KMS-11 (cell line): ENCODE measurements around the gene RASA4.
A peak's percentile ranks its signal among the peaks of the same experiment; 100 is the strongest.
"Not testable (repeated sequence)": the region's sequence is repeated elsewhere in the genome, so short reads cannot be mapped to it uniquely, and the experiment has no call there.

Source experiments
- H2AFZ ChIP-seq: fragments of 200-600 bp; sonication (generic); 2 replicates; pipeline ENCODE4 v1.6.1; 2016; ENCODE audit warnings: antibody characterized with exemption, mixed run types, low read depth
- H3K27ac ChIP-seq: fragments of 200-600 bp; sonication (generic); 2 replicates; pipeline ENCODE4 v1.6.1; 2016; ENCODE audit warnings: mild to moderate bottlenecking, mixed run types
- H3K27me3 ChIP-seq: fragments of 200-600 bp; sonication (generic); 2 replicates; pipeline ENCODE4 v1.6.1; 2017; ENCODE audit warnings: mild to moderate bottlenecking, low read depth, mixed run types, moderate library complexity; ENCODE audit not compliant: insufficient read depth
- H3K36me3 ChIP-seq: fragments of 200-600 bp; sonication (generic); 2 replicates; pipeline ENCODE4 v1.6.1; 2017; ENCODE audit warnings: mild to moderate bottlenecking, mixed run types; ENCODE audit not compliant: insufficient read depth
- H3K4me1 ChIP-seq: fragments of 200-600 bp; sonication (generic); 2 replicates; pipeline ENCODE4 v1.6.1; 2016; ENCODE audit warnings: mild to moderate bottlenecking, low read depth, mixed run types; ENCODE audit not compliant: poor library complexity, severe bottlenecking
- H3K4me2 ChIP-seq: fragments of 200-600 bp; sonication (generic); 2 replicates; pipeline ENCODE4 v1.7.0; 2016; ENCODE audit warnings: mild to moderate bottlenecking, mixed run types
- H3K4me3 ChIP-seq: fragments of 200-600 bp; sonication (generic); IDR thresholded peaks from 2 replicates; pipeline ENCODE4 v1.6.1; 2017; ENCODE audit warnings: low read depth, low read length, mixed read lengths; ENCODE audit not compliant: insufficient read depth
- H3K79me2 ChIP-seq: fragments of 200-600 bp; sonication (generic); 2 replicates; pipeline ENCODE4 v1.6.1; 2016; ENCODE audit warnings: low read depth, mixed run types; ENCODE audit not compliant: insufficient read depth
- H3K9ac ChIP-seq: fragments of 200-600 bp; sonication (generic); 2 replicates; pipeline ENCODE4 v1.6.1; 2016; ENCODE audit warnings: mild to moderate bottlenecking, mixed run types
- H4K20me1 ChIP-seq: fragments of 200-600 bp; sonication (generic); 2 replicates; pipeline ENCODE4 v1.6.1; 2016; ENCODE audit warnings: mild to moderate bottlenecking, mixed run types; ENCODE audit not compliant: insufficient read depth
- TF ChIP-seq, protein P1 (sequence below): fragments of 200-600 bp; sonication (generic); conservative IDR thresholded peaks from 2 replicates; pipeline ENCODE4 v1.6.1; 2017; ENCODE audit warnings: low read depth, mild to moderate bottlenecking, antibody characterized with exemption, low read length, moderate library complexity, mixed read lengths

Gene RASA4

DNA sequence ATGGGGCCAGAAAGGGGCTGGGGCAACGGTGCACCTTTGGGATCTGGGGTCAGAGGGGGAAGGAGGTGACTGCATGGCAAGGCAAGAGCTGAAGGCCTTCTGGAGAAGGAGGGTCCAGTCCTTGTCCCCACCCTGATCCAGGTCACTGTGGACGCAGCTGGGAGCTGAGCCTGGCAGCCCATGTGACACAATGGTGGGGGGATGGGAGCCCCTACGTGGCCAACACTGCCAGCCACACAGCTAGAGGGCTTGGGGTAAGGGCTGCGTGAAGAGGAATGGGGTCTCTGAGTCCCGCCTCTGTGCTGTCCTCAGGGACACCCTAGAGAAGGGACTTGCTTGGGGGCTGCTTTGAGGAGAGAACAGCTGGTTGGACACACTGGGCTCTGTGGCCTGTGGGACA lies 34.8 kb downstream of the RASA4 start:
- H3K4me1 ChIP-seq, H3K27me3 ChIP-seq, H3K9ac ChIP-seq, H3K4me2 ChIP-seq, H3K27ac ChIP-seq, H3K4me3 ChIP-seq, H4K20me1 ChIP-seq, H2AFZ ChIP-seq, H3K36me3 ChIP-seq, H3K79me2 ChIP-seq: not testable (repeated sequence)

DNA sequence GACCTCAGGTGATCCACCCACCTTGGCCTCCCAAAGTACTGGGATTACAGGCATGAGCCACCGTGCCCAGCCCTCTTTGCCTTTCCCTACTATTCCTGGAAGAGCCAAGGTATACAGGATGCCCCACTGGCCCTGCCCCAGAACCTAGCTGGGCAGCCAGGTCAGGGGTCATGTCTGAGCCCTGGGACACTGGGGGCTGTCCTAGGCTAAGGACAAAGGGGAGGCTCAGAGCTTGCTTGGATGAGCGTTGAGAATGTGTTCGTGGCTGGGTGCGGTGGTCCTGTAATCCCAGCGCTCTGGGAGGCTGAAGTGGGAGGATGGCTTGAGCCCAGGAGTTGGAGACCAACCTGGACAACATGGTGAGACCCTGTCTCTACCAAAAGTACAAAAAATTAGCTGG lies 38.1 kb downstream of the RASA4 start:
- H4K20me1 ChIP-seq, H3K4me1 ChIP-seq, H3K27ac ChIP-seq, H3K9ac ChIP-seq, H3K4me2 ChIP-seq, H3K36me3 ChIP-seq, H3K79me2 ChIP-seq, H3K27me3 ChIP-seq, H2AFZ ChIP-seq, H3K4me3 ChIP-seq: not testable (repeated sequence)

- not testable (repeated sequence) for H3K4me2 ChIP-seq, H3K4me1 ChIP-seq, H3K4me3 ChIP-seq, H3K79me2 ChIP-seq, H2AFZ ChIP-seq, H4K20me1 ChIP-seq, H3K9ac ChIP-seq, H3K27me3 ChIP-seq, H3K36me3 ChIP-seq, H3K27ac ChIP-seq
Observed at GRCh38 chr7:102577315-102578240, 39.0 kb downstream of the RASA4 start.

DNA sequence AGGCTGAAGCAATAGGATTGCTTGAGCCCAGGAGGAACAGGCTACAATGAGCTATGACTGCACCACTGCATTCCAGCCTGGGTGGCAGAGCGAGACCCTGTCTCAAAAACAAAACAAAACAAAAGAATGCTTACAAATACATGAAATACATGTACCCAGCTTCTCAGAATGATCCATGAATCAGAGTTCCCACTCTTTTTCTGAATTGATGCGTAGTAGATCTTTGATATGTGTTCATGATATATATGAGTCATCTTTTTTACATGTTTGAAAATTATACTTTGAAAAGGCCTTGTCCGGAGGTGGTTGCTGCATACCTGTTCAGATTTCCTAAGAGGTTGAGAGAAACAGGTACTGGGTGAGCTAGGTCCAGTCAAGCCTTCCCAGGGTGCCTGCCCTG lies 40.2 kb downstream of the RASA4 start:
- H3K27me3 ChIP-seq, H4K20me1 ChIP-seq, H3K4me2 ChIP-seq, H2AFZ ChIP-seq, H3K9ac ChIP-seq, H3K4me3 ChIP-seq, H3K36me3 ChIP-seq, H3K4me1 ChIP-seq, H3K27ac ChIP-seq, H3K79me2 ChIP-seq: not testable (repeated sequence)

GRCh38 chr7:102574607-102575006 lies 41.9 kb downstream of the RASA4 start:
- not testable (repeated sequence) for H3K36me3 ChIP-seq, H3K4me2 ChIP-seq, H3K9ac ChIP-seq, H3K4me3 ChIP-seq, H2AFZ ChIP-seq, H3K4me1 ChIP-seq, H4K20me1 ChIP-seq, H3K79me2 ChIP-seq, H3K27me3 ChIP-seq, H3K27ac ChIP-seq

- not testable (repeated sequence) for H3K36me3 ChIP-seq, H3K4me1 ChIP-seq, H4K20me1 ChIP-seq, H3K27me3 ChIP-seq, H3K79me2 ChIP-seq, H2AFZ ChIP-seq, H3K4me3 ChIP-seq, H3K27ac ChIP-seq, H3K4me2 ChIP-seq
- peak within 1 kb of the TSS; percentile 61; the same call in 1 of the 2 replicates for H3K9ac ChIP-seq
- TF ChIP-seq, protein P1, sequence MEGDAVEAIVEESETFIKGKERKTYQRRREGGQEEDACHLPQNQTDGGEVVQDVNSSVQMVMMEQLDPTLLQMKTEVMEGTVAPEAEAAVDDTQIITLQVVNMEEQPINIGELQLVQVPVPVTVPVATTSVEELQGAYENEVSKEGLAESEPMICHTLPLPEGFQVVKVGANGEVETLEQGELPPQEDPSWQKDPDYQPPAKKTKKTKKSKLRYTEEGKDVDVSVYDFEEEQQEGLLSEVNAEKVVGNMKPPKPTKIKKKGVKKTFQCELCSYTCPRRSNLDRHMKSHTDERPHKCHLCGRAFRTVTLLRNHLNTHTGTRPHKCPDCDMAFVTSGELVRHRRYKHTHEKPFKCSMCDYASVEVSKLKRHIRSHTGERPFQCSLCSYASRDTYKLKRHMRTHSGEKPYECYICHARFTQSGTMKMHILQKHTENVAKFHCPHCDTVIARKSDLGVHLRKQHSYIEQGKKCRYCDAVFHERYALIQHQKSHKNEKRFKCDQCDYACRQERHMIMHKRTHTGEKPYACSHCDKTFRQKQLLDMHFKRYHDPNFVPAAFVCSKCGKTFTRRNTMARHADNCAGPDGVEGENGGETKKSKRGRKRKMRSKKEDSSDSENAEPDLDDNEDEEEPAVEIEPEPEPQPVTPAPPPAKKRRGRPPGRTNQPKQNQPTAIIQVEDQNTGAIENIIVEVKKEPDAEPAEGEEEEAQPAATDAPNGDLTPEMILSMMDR, result 0 out of 2 replicates have a peak, but pooled peaks have one; percentile 17
Observed at GRCh38 chr7:102572261-102573239, 44.0 kb downstream of the RASA4 start, which contains the start of gene POLR2J3. Gene POLR2J3, minus strand, starts transcription at chr7:102572583. Its CDS starts 62 bp downstream, at chr7:102572521.

DNA sequence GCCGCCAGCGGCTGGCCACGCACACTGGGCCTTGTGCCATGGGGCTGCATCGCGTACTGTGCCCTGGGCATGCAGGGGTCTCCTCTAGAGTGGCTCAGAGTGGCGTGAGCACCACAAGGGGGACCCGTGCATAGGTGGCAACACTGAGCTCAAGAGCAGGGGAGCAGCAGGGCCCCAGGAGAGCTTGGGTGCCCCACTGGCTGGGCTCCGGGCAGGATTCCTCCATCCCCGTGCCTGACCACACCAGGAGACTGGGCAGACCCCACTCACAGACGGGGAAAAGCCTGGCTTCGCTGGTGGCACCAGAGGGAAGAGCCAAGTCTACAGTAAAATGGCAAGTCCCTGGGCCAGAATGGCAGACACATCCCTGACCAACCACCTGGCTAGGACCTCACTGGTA lies 47.9 kb downstream of the RASA4 start:
- not testable (repeated sequence) for H3K79me2 ChIP-seq, H3K9ac ChIP-seq, H3K4me2 ChIP-seq, H3K4me1 ChIP-seq, H3K4me3 ChIP-seq, H2AFZ ChIP-seq, H3K27me3 ChIP-seq, H3K36me3 ChIP-seq, H3K27ac ChIP-seq, H4K20me1 ChIP-seq

GRCh38 chr7:102550808-102551422 lies 65.6 kb downstream of the RASA4 start, which contains the start of gene SPDYE2:
Gene SPDYE2, plus strand, starts transcription at chr7:102551226. Its CDS starts 2,030 bp downstream, at chr7:102553256.
- H3K27me3 ChIP-seq, H3K9ac ChIP-seq, H3K4me1 ChIP-seq, H2AFZ ChIP-seq, H3K4me3 ChIP-seq, H3K4me2 ChIP-seq, H3K27ac ChIP-seq, H3K79me2 ChIP-seq, H3K36me3 ChIP-seq, H4K20me1 ChIP-seq: not testable (repeated sequence)
